Keratinocyte (primary cell): ENCODE results near the gene OR13C2.

Experiments used
- CTCF ChIP-seq, 3 experiments: IDR thresholded peaks in 1 of 3; conservative IDR thresholded peaks in 1 of 3; optimal IDR thresholded peaks in 1 of 3; 2 replicates in 2 of 3; 3 replicates in 1 of 3; pipeline versions ENCODE3 to v1.5.1; 2011; ENCODE audit warnings: low read length in 3 of 3, mild to moderate bottlenecking in 3 of 3, moderate library complexity in 2 of 3, control low read depth in 1 of 3, inconsistent platforms in 1 of 3; ENCODE audit not compliant: insufficient read depth in 2 of 3; ENCODE audit errors: extremely low read depth in 1 of 3
- EZH2 ChIP-seq: IDR thresholded peaks from one replicate; pipeline ENCODE4 v1.6.1; 2012; ENCODE audit warnings: inconsistent platforms, mild to moderate bottlenecking, low read length, moderate library complexity

DNA sequence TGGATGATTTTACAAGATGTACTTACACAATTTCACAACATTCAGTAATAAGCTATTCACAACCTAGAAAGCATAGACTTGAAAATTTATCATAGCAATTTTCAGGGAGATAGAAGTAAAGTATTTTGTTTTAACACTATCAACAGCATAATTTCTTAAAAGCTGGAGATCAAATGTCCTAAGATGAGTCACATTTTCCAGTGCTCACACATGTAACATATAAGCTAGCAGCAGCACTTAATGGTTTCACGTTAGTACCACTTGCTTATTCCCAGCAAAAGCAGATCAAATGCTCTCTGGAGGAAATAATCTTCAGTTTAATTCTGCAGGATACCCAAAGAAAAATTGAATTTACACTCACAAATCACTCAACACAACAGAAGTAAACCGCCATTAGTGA is 30.0 kb downstream of the OR13C2 start:
- TF ChIP-seq CTCF (optimal IDR thresholded peaks at IDR 0.05 in 1 of 3, IDR thresholded peaks at IDR 0.05 in 1 of 3, conservative IDR thresholded peaks at IDR 0.05 in 1 of 3; ENCODE audit: extremely low read depth in 1 of 3, insufficient read depth in 2 of 3, low read length in 3 of 3) = no peak
- TF ChIP-seq EZH2 = no peak
